IPS-15b (cell line): ENCODE data around the gene SRP9.
"Not testable (repeated sequence)": the region's sequence is repeated elsewhere in the genome, so short reads cannot be mapped to it uniquely, and the experiment has no call there.

ENCODE experiments used
- H3K27me3 ChIP-seq: one replicate; pipeline ENCODE4 v1.6.1; 2013; ENCODE audit warnings: low read length; ENCODE audit not compliant: control insufficient read depth, insufficient read depth
- H3K36me3 ChIP-seq: one replicate; pipeline ENCODE4 v1.6.1; 2013; ENCODE audit warnings: low read length; ENCODE audit not compliant: control insufficient read depth, insufficient read depth
- H3K4me1 ChIP-seq: one replicate; pipeline ENCODE4 v1.6.1; 2013; ENCODE audit warnings: mild to moderate bottlenecking, low read length; ENCODE audit not compliant: control insufficient read depth, insufficient read depth
- H3K4me3 ChIP-seq: one replicate; pipeline ENCODE4 v1.5.1; 2013; ENCODE audit warnings: low read depth, low read length
- H3K9ac ChIP-seq: one replicate; pipeline ENCODE4 v1.6.1; 2013; ENCODE audit warnings: low read depth, mild to moderate bottlenecking, low read length
- H3K9me3 ChIP-seq: one replicate; pipeline ENCODE4 v1.6.1; 2013; ENCODE audit warnings: mild to moderate bottlenecking, low read length; ENCODE audit not compliant: control insufficient read depth, insufficient read depth

SRP9 gene

DNA sequence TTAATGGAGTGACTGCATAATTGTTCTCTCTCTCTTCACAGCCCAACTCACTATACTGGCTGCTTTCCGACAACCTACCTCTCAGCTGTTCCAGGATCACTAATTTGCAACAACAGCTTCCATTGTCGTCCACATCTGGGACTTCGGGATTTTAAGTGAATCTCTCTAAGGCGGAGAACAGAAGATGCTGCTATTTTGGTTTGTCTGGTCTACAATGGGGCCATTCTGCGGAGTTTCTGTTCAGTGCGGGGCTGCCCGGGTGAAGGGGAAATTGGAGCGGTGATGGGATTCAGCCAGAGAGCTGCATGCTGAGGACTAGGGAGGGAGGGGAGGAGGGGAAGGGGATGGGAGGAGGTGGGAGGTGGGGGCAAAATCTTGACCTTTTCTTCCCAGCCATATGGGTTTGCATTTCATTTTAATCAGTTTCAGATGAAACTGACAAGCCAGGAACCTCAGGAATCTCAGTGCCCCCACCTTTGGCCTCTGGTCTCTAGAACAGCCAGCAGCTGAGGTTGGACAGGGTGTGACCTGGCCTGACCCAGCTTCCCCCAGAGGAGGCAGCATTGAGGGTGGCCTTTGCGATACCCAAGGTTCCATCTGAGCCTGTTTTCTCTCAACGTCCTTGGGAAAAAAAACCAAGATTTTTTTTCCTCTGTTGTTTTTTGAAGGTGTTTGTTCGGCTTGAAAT, 6.9 kb upstream of the SRP9 start:
- Histone ChIP-seq H3K36me3 (no peaks in the 10 kb centered on the region), H3K27me3 (no peaks in the 10 kb centered on the region), H3K9ac (no peak overlapping the region), H3K4me1 (peaks cover 18% of the 10 kb centered on the region), H3K9me3 (no peaks in the 10 kb centered on the region), H3K4me3 (peak overlapping the region; percentile 30)

DNA sequence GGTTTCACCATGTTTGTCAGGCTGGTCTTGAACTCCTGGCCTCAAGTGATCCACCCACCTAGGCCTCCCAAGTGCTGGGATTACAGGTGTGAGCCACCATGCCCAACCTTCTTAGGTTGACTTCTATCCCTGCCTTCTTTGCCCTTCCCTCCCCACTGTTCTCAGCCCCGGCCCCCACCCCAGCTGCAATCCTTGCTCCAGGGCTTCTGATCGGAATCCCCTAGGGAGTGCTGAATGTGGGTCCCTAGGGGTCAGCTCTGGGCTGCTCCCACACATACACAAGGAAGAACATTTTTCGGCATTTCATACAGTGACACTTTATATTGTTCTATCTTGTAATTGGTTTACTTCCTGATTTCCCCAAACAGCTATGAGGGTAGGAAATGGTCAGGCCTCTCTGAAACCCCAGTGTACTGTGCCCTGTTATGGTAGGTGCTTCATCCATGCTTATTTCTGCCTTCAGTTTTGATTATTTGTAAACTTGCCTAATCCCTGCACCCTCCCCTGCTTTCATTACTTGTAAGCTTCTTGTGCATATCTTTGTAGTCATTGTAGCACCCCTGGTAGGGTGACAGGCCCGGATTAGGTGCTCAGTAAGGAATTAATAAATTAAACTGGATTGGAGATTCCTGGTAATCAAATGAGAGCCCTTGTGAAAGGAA, 5.8 kb upstream of the SRP9 start:
- Histone ChIP-seq H3K36me3 (no peaks in the 10 kb centered on the region), H3K9me3 (no peaks in the 10 kb centered on the region), H3K4me3 (no peak overlapping the region), H3K4me1 (peaks cover 18% of the 10 kb centered on the region), H3K27me3 (no peaks in the 10 kb centered on the region), H3K9ac (no peak overlapping the region)

GRCh38 chr1:225772323-225772768, 5.3 kb upstream of the SRP9 start:
- no peak overlapping the region for H3K9ac ChIP-seq

GRCh38 chr1:225772848-225773247, 4.8 kb upstream of the SRP9 start:
- no peak overlapping the region for H3K4me3 ChIP-seq

More at GRCh38 chr1:225772323-225772768, 5.3 kb upstream of the SRP9 start:
- Histone ChIP-seq H3K9me3 (no peaks in the 10 kb centered on the region), H3K4me1 (peaks cover 18% of the 10 kb centered on the region), H3K4me3 (no peak overlapping the region), H3K27me3 (no peaks in the 10 kb centered on the region), H3K36me3 (no peaks in the 10 kb centered on the region)

DNA sequence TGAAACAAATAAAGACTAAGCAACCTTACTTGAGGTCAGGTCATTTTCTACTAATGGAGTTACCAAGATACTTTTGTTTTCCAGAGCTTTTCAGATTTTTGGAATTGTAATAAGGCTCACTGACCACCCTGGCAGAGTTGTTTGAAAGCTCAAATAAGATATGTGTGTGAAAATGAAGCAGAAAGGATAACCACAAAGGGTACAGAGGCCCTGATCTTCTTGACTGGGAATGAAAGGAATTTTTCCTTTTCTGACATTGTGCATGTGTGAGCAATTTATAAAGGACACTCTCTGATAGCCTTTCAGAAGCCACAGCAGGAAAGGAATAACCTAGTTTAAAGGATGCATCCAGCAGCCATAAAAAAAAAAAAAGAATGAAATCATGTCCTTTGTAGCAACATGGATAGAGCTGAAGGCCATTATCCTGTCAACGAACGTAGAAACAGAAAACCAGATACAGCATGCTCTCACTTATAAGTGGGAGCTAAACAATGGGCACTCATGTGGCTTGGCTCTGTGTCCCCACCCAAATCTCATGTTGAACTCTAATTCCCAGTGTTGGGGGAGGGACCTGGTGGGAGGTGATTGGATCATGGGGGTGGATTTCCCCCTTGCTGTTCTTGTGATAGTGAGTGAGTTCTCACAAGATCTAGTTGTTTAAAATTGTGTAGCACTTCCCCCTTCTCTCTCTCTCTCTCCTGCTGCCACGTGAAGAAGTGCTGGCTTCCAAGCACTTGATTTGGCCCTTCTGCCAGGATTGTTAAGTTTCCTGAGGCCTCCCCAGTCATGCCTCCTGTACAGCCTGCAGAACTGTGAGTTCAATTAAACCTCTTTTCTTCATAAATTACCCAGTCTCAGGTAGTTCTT, 3.1 kb upstream of the SRP9 start:
- H3K4me3 ChIP-seq = no peak overlapping the region
- H3K9ac ChIP-seq = no peak overlapping the region
- H3K36me3 ChIP-seq = no peaks in the 10 kb centered on the region
- no peaks in the 10 kb centered on the region for H3K9me3 ChIP-seq
- H3K4me1 ChIP-seq = peaks cover 17% of the 10 kb centered on the region
- H3K27me3 ChIP-seq = no peaks in the 10 kb centered on the region

More at GRCh38 chr1:225772848-225773247, 4.8 kb upstream of the SRP9 start:
- H3K9me3 ChIP-seq = no peaks in the 10 kb centered on the region
- H3K9ac ChIP-seq = no peak overlapping the region
- no peaks in the 10 kb centered on the region for H3K27me3 ChIP-seq
- no peaks in the 10 kb centered on the region for H3K36me3 ChIP-seq
- H3K4me1 ChIP-seq = peaks cover 18% of the 10 kb centered on the region

DNA sequence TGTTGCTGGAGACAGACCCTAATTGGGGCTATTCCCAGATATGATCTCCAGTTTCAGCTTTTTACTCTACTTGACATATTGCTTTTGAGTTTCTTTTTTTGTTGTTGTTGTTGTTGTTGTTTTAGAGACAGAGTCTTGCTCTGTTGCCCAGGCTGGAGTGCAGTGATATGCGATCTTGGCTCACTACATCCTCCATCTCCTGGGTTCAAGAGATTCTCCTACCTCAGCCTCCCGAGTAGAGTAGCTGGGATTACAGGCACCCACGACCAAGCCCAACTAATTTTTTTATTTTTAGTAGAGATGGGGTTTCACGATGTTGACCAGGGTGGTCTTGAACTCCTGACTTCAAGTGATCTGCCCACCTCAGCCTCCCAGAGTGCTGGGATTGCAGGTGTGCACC, 1.3 kb upstream of the SRP9 start:
- Histone ChIP-seq H3K4me1 (peaks cover 18% of the 10 kb centered on the region), H3K4me3 (no peak overlapping the region)

GRCh38 chr1:225777058-225777582, 506 bp upstream of the SRP9 start:
- peak overlapping the region; percentile 68 for H3K9ac ChIP-seq
- H3K9me3 ChIP-seq = no peaks in the 10 kb centered on the region
- H3K4me1 ChIP-seq = peaks cover 14% of the 10 kb centered on the region

More for the DNA sequence above, 1.3 kb upstream of the SRP9 start:
- H3K36me3 ChIP-seq = no peaks in the 10 kb centered on the region
- no peaks in the 10 kb centered on the region for H3K9me3 ChIP-seq
- H3K27me3 ChIP-seq = no peaks in the 10 kb centered on the region
- no peak overlapping the region for H3K9ac ChIP-seq

DNA sequence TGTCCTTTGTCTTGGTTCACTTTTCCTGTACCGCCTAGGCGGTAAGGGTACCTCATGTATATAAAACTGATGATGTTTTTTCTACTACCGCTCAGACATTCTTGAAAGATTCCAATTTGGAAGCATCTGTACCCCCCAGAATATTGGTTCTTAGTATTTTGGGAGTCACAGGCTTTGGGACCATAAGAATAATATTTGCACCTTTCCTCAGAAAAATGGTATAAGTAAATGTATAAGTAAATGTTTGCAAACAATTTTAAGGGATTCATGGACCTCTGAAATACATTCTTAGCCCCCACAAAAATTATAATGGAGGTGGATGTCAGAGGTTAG, 677 bp downstream of the SRP9 start:
- Histone ChIP-seq H3K4me3 (peak overlapping the region; percentile 98), H3K9ac (peak overlapping the region; percentile 98), H3K27me3 (no peaks in the 10 kb centered on the region), H3K9me3 (no peaks in the 10 kb centered on the region), H3K4me1 (peaks cover 7% of the 10 kb centered on the region), H3K36me3 (no peaks in the 10 kb centered on the region)

More at GRCh38 chr1:225777058-225777582, 506 bp upstream of the SRP9 start:
- H3K36me3 ChIP-seq = no peaks in the 10 kb centered on the region
- no peaks in the 10 kb centered on the region for H3K27me3 ChIP-seq
- peak overlapping the region; percentile 98 for H3K4me3 ChIP-seq

GRCh38 chr1:225779165-225779564, 1.5 kb downstream of the SRP9 start:
- not testable (repeated sequence) for H3K36me3 ChIP-seq, H3K27me3 ChIP-seq

DNA sequence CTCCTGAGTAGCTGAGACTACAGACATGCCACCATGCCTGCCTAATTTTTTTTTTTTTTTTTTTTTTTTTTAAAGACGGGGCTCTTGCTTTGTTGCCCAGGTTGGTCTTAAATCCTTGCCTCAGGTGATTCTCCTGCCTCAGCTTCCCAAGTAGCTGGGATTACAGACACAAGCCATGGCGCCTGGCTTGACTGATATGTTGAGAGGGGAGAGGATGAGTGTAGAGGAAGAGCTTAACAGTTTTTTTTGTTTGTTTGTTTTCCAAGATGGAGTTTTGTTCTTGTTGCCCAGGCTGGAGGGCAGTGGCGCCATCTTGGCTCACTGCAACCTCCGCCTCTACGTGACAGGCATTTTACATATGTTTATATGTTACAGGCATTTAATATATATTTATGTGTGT, 2.5 kb downstream of the SRP9 start:
- no peaks in the 10 kb centered on the region for H3K27me3 ChIP-seq
- peaks cover 9% of the 10 kb centered on the region for H3K4me1 ChIP-seq
- H3K4me3 ChIP-seq = no peak overlapping the region
- H3K9me3 ChIP-seq = no peaks in the 10 kb centered on the region
- peaks cover 3% of the 10 kb centered on the region for H3K36me3 ChIP-seq
- no peak overlapping the region for H3K9ac ChIP-seq

More at GRCh38 chr1:225779165-225779564, 1.5 kb downstream of the SRP9 start:
- not testable (repeated sequence) for H3K9me3 ChIP-seq, H3K9ac ChIP-seq, H3K4me1 ChIP-seq
- peak overlapping the region; percentile 98 for H3K4me3 ChIP-seq

DNA sequence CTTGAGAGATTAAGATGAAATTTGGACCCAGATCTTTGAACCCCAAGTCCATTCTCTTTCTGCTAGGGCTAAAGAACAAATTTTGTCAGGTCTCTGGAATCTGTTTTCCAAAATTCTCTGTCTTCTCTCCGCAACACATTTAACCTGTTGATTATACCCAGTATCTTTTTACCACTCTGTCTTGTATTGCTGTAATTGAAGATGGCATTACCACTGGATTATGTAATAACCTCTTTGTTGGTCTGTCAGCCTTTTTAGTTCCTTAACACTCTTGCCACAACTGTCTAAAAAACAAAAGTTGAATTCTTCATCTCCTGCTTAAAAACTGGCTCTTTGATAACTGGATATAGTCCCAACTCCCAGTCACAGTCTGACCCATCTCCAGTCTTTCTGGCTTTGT, 3.0 kb downstream of the SRP9 start:
- no peaks in the 10 kb centered on the region for H3K27me3 ChIP-seq
- H3K9me3 ChIP-seq = no peaks in the 10 kb centered on the region
- peaks cover 3% of the 10 kb centered on the region for H3K36me3 ChIP-seq
- peaks cover 9% of the 10 kb centered on the region for H3K4me1 ChIP-seq
- H3K9ac ChIP-seq = peak overlapping the region; percentile 16
- H3K4me3 ChIP-seq = peak overlapping the region; percentile 18
